DOHH2 (cell line): ENCODE measurements around the gene KCNIP4.

Experiments
- H3F3A ChIP-seq: fragments of 200-600 bp; sonication (generic), shearing (Covaris generic); 2 replicates; pipeline ENCODE4 v1.6.0; 2016; ENCODE audit warnings: antibody characterized with exemption, mild to moderate bottlenecking; ENCODE audit not compliant: control insufficient read depth, insufficient read depth
- H3K27ac ChIP-seq: fragments of 200-600 bp; sonication (generic); 2 replicates; pipeline ENCODE4 v1.5.1; 2014; ENCODE audit warnings: low read depth, mild to moderate bottlenecking, low read length, moderate library complexity
- H3K27me3 ChIP-seq: fragments of 200-600 bp; sonication (generic); 2 replicates; pipeline ENCODE4 v1.6.1; 2014; ENCODE audit warnings: mild to moderate bottlenecking, low read length, mixed read lengths; ENCODE audit not compliant: control insufficient read depth
- H3K36me3 ChIP-seq: fragments of 200-600 bp; sonication (generic); 2 replicates; pipeline ENCODE4 v1.6.1; 2014; ENCODE audit warnings: mild to moderate bottlenecking, low read length, moderate library complexity, mixed read lengths; ENCODE audit not compliant: control insufficient read depth
- H3K4me1 ChIP-seq: fragments of 200-600 bp; sonication (generic); 2 replicates; pipeline ENCODE4 v1.6.1; 2014; ENCODE audit warnings: mild to moderate bottlenecking, low read length, mixed read lengths; ENCODE audit not compliant: control insufficient read depth
- H3K4me2 ChIP-seq: fragments of 200-600 bp; sonication (generic); 2 replicates; pipeline ENCODE4 v1.6.0; 2014; ENCODE audit warnings: mild to moderate bottlenecking, low read length, moderate library complexity
- H3K4me3 ChIP-seq: fragments of 200-600 bp; sonication (generic); 2 replicates; pipeline ENCODE4 v1.5.1; 2014; ENCODE audit warnings: mild to moderate bottlenecking, low read length, mixed read lengths
- H3K79me2 ChIP-seq: fragments of 200-600 bp; sonication (generic); 2 replicates; pipeline ENCODE4 v1.6.1; 2014; ENCODE audit warnings: mild to moderate bottlenecking, low read length, mixed read lengths; ENCODE audit not compliant: control insufficient read depth
- H3K9me2 ChIP-seq: fragments of 200-600 bp; sonication (generic); replicated peaks from 2 replicates; pipeline ENCODE4 v1.6.1; 2014; ENCODE audit warnings: mild to moderate bottlenecking, low read length, mixed read lengths; ENCODE audit not compliant: control insufficient read depth
- H3K9me3 ChIP-seq: fragments of 200-600 bp; sonication (generic); 2 replicates; pipeline ENCODE4 v1.6.1; 2014; ENCODE audit warnings: antibody characterized with exemption, low read length, mixed read lengths; ENCODE audit not compliant: control insufficient read depth, insufficient read depth
- H4K20me1 ChIP-seq: fragments of 200-600 bp; sonication (generic); 2 replicates; pipeline ENCODE4 v1.6.0; 2014; ENCODE audit warnings: low read depth, mild to moderate bottlenecking, antibody characterized with exemption, low read length, moderate library complexity; ENCODE audit not compliant: control insufficient read depth, insufficient read depth
- EZH2phosphoT487 ChIP-seq: fragments of 200-600 bp; sonication (generic); IDR thresholded peaks from 2 replicates; pipeline ENCODE4 v1.6.1; 2017; ENCODE audit warnings: borderline replicate concordance, mild to moderate bottlenecking, antibody characterized with exemption, low read length, moderate library complexity, mixed read lengths
- TF ChIP-seq, protein P1 (sequence below): fragments of 200-600 bp; sonication (generic); IDR thresholded peaks from one replicate; pipeline ENCODE4 v1.5.1; 2014; ENCODE audit warnings: antibody characterized with exemption, mild to moderate bottlenecking, low read depth, low read length; ENCODE audit not compliant: poor library complexity, severe bottlenecking

The KCNIP4 gene

DNA sequence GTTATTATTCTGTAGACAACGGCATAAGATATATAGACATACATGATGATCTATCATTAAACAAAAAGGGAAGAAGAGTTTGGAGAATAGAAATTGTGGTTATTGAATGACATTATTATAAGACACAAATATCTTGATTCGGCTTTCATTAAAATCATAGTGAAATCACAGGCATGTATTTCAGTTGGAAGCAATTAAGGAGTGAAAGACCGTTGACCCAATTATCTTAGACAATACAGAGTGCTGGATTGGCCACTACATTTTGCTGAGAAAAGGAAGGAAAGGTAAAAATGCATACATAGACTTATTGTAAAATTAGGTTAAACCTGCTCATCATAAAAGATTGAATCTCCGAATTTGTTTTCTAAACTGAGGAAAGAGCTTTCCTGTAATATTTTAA, 209.8 kb downstream of the KCNIP4 start:
- H3K36me3 ChIP-seq, result no peaks in the 10 kb centered on the region
- no peaks in the 10 kb centered on the region for H3K9me2 ChIP-seq
- no peaks in the 10 kb centered on the region for H3K27me3 ChIP-seq
- H3K27ac ChIP-seq, result no peak overlapping the region
- H3K4me1 ChIP-seq, result no peaks in the 10 kb centered on the region
- H3K4me2 ChIP-seq, result no peak overlapping the region
- no peaks in the 10 kb centered on the region for H3F3A ChIP-seq
- no peak overlapping the region for H3K4me3 ChIP-seq
- no peaks in the 10 kb centered on the region for H4K20me1 ChIP-seq
- H3K79me2 ChIP-seq, result no peaks in the 10 kb centered on the region
- no peaks in the 10 kb centered on the region; the same call in 1 of the 2 replicates for H3K9me3 ChIP-seq
- no peak for TF ChIP-seq EZH2phosphoT487
- TF ChIP-seq, protein P1, sequence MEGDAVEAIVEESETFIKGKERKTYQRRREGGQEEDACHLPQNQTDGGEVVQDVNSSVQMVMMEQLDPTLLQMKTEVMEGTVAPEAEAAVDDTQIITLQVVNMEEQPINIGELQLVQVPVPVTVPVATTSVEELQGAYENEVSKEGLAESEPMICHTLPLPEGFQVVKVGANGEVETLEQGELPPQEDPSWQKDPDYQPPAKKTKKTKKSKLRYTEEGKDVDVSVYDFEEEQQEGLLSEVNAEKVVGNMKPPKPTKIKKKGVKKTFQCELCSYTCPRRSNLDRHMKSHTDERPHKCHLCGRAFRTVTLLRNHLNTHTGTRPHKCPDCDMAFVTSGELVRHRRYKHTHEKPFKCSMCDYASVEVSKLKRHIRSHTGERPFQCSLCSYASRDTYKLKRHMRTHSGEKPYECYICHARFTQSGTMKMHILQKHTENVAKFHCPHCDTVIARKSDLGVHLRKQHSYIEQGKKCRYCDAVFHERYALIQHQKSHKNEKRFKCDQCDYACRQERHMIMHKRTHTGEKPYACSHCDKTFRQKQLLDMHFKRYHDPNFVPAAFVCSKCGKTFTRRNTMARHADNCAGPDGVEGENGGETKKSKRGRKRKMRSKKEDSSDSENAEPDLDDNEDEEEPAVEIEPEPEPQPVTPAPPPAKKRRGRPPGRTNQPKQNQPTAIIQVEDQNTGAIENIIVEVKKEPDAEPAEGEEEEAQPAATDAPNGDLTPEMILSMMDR, result no peak

DNA sequence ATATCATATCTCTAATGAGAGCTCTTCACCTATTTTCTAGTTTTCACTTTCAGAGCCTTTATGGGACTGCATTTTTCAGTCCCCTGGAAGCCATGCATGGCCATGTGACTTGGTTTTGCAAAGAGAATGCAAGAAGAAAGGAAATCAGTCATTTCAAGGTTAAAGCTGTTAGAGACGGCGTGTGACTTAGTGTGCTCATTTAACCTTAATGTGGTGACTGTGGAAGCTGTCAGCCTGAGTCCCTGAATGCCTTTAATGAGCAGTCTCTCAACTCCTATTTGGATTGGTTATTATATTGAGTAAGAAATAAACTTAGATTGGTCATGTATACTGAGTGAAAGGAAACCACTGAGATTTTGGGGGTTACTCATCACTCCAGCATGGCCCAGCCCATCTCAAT, 212.7 kb downstream of the KCNIP4 start:
- H3K4me1 ChIP-seq, result no peaks in the 10 kb centered on the region
- H3K9me3 ChIP-seq, result no peaks in the 10 kb centered on the region
- no peaks in the 10 kb centered on the region for H4K20me1 ChIP-seq
- no peaks in the 10 kb centered on the region for H3K9me2 ChIP-seq
- H3K27ac ChIP-seq, result no peak overlapping the region
- TF ChIP-seq EZH2phosphoT487, result no peak
- no peaks in the 10 kb centered on the region for H3K36me3 ChIP-seq
- no peak overlapping the region for H3K4me3 ChIP-seq
- no peaks in the 10 kb centered on the region for H3F3A ChIP-seq
- H3K79me2 ChIP-seq, result no peaks in the 10 kb centered on the region
- no peaks in the 10 kb centered on the region for H3K27me3 ChIP-seq
- no peak overlapping the region for H3K4me2 ChIP-seq

DNA sequence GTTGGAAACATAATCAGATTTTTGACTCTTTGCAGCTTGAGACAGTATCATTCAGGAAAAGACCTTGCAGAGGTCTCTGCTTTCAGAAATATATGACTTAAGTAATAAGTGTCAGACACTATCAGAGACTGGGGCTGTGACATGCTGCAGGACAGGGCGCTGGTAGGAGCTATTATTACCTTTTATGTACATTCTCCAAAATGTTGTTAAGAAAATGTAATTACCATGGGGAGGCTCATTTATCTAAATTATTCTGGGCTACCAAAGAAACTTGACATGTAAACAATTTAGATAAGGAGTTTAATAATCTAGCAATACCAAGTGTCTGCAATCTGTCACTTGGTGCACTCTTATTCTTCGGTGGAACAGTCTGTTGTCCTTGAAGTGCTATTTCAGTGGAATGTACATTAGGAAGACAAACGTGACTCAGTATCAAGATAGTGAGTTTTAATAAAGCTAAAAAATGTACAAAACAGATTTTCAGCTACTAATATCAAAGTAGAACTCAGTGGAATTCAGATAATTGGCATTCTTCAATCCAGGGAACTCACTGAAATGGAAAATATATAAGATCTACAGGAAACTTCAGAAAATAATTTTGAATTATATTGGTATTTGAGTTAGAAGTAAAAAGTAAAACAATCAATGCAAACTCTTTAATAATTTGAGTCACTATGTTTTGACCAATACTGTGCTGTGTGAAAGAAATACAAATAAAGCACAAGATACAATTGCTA, 214.5 kb downstream of the KCNIP4 start:
- Histone ChIP-seq H3F3A (no peaks in the 10 kb centered on the region), H3K79me2 (no peaks in the 10 kb centered on the region), H3K27me3 (no peaks in the 10 kb centered on the region), H3K4me2 (no peak overlapping the region), H3K4me3 (no peak overlapping the region), H3K9me3 (no peaks in the 10 kb centered on the region), H3K4me1 (no peaks in the 10 kb centered on the region), H3K9me2 (no peaks in the 10 kb centered on the region), H4K20me1 (no peaks in the 10 kb centered on the region), H3K36me3 (no peaks in the 10 kb centered on the region), H3K27ac (no peak overlapping the region)
- TF ChIP-seq EZH2phosphoT487, result no peak
- TF ChIP-seq, protein P1, result no peak

DNA sequence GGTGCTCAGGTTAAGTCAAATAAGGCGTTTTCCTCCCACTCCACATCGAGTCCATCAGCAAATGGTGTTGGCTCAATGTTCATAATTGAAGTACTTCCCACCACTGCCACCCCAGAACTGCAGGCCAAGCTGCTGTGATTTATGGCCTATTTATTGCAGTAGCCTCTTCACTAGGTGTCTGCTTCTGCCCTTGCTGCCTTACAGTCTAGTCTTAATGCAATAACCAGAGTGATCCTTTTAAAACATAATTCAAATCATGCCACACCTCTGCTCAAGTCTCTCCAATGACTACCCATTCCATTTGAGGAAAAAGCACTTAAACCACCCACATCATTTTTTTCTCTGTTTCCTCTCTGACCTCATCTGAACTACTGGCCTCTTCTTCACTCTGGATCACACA, 220.3 kb downstream of the KCNIP4 start:
- Histone ChIP-seq H3K4me2 (no peak overlapping the region), H3K27me3 (no peaks in the 10 kb centered on the region), H3K4me1 (no peaks in the 10 kb centered on the region), H3K36me3 (no peaks in the 10 kb centered on the region), H4K20me1 (no peaks in the 10 kb centered on the region), H3K9me2 (no peaks in the 10 kb centered on the region), H3K4me3 (no peak overlapping the region), H3K27ac (no peak overlapping the region), H3K9me3 (no peaks in the 10 kb centered on the region), H3F3A (no peaks in the 10 kb centered on the region), H3K79me2 (no peaks in the 10 kb centered on the region)
- TF ChIP-seq EZH2phosphoT487, result no peak
- TF ChIP-seq, protein P1, result no peak
